ENCODE measurements around the gene MOCOS. TPM values are rescaled to one million over a fixed set of nuclear protein-coding genes. Genes with fewer than 3 reads are reported as not detected.

The MOCOS gene
- total and polyA plus RNA-seq, 2 of the 13 experiments (the other 11 are each of a cell fraction or from before 2014, with no cell fraction given): 7.7 to 15.4 TPM

GRCh38 chr18:36284268-36284667, 97.0 kb downstream of the MOCOS start:
- no peaks in the 10 kb centered on the region for H3K79me2 ChIP-seq (ENCODE audit: insufficient read depth, low read length)
- H3K9me3 ChIP-seq (ENCODE audit: low read length): peaks cover 8% of the 10 kb centered on the region

More at GRCh38 chr18:36284268-36284667, 97.0 kb downstream of the MOCOS start:
- Histone ChIP-seq H3K27ac (ENCODE audit: extremely low read length, insufficient read depth, low read length) (no peak overlapping the region), H3K9ac (ENCODE audit: insufficient read depth, low read depth, low read length) (no peak overlapping the region), H4K20me1 (ENCODE audit: insufficient read depth, low read length) (no peaks in the 10 kb centered on the region), H3K4me1 (ENCODE audit: insufficient read depth, low read length) (0 out of 2 replicates have a peak, but pooled peaks cover 7% of the 10 kb centered on the region), H3K27me3 (ENCODE audit: control insufficient read depth in 1 of 2, insufficient read depth in 2 of 2, low read length in 2 of 2) (no peaks in the 10 kb centered on the region), H2AFZ (ENCODE audit: low read length) (no peak overlapping the region), H3K36me3 (replicated peaks in 1 of 2; ENCODE audit: control insufficient read depth in 1 of 2, insufficient read depth in 2 of 2, low read length in 2 of 2) (no peaks in the 10 kb centered on the region), H3K4me2 (ENCODE audit: low read depth, low read length) (no peak overlapping the region), H3K4me3 (replicated peaks in 1 of 3; ENCODE audit: insufficient read depth in 1 of 3, low read depth in 2 of 3, low read length in 3 of 3) (no peak overlapping the region)
- peak; percentile 33; the same call in 2 of the 3 replicates for ATAC-seq
- ChIA-PET CTCF (ENCODE audit: low intra/inter-chr PET ratio, low total read pairs) (interaction anchor here (1.2 to 5.2 kb wide), 2 partner anchors 188 to 267 kb away, joined by 6 to 79 read pairs; no protein-coding TSS in a partner anchor), POLR2A (interaction anchor here (1.0 kb wide), 1 partner anchor 188 kb away, joined by 3 read pairs; no protein-coding TSS in a partner anchor)
- no peak for FAIRE-seq
- BruUV-seq (replicated peaks): no TSS peak
- TF ChIP-seq NFYB (CRISPR knock-in tag; IDR thresholded peaks at IDR 0.05) (no peak), RBAK (CRISPR knock-in tag; IDR thresholded peaks at IDR 0.05) (no peak), RNF2 (conservative IDR thresholded peaks at IDR 0.05; ENCODE audit: low read depth) (no peak), HNF4A (CRISPR knock-in tag; IDR thresholded peaks at IDR 0.05) (no peak), POGK (CRISPR knock-in tag; conservative IDR thresholded peaks at IDR 0.05) (no peak), AHDC1 (CRISPR knock-in tag; IDR thresholded peaks at IDR 0.05; ENCODE audit: borderline replicate concordance) (no peak), ZSCAN31 (CRISPR knock-in tag; IDR thresholded peaks at IDR 0.05; ENCODE audit: low read depth) (no peak)
- TF ChIP-seq, protein P1, sequence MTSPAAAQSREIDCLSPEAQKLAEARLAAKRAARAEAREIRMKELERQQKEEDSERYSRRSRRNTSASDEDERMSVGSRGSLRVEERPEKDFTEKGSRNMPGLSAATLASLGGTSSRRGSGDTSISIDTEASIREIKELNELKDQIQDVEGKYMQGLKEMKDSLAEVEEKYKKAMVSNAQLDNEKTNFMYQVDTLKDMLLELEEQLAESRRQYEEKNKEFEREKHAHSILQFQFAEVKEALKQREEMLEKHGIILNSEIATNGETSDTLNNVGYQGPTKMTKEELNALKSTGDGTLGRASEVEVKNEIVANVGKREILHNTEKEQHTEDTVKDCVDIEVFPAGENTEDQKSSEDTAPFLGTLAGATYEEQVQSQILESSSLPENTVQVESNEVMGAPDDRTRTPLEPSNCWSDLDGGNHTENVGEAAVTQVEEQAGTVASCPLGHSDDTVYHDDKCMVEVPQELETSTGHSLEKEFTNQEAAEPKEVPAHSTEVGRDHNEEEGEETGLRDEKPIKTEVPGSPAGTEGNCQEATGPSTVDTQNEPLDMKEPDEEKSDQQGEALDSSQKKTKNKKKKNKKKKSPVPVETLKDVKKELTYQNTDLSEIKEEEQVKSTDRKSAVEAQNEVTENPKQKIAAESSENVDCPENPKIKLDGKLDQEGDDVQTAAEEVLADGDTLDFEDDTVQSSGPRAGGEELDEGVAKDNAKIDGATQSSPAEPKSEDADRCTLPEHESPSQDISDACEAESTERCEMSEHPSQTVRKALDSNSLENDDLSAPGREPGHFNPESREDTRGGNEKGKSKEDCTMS (CRISPR knock-in tag; conservative IDR thresholded peaks at IDR 0.05): no peak
- 50% methylated on average over 4 of the region's 4 CpGs for WGBS (ENCODE audit: low lambda C conversion rate)
- intact Hi-C loops (cut with micrococcal nuclease; ENCODE audit: unreplicated experiment) (loop anchor here (1.0 to 10.0 kb wide), 4 partner anchors 97 to 529 kb away; partner anchors contain the start of gene MOCOS), in situ Hi-C loops (cut with HindIII; ENCODE audit: extremely low pct_ligation_motif_present, low pct_unique_long_range_greater_than_20kb) (loop anchor here (5.0 to 10.0 kb wide), 3 partner anchors 192 to 527 kb away; no protein-coding TSS in a partner anchor)
- DNase-seq (ENCODE audit: low spot score): no peak
